PFSK-1 (cell line): Measurements from ENCODE around the gene ZNF619.

ENCODE experiments used
- FOXP2 ChIP-seq: optimal IDR thresholded peaks from 2 replicates; pipeline ENCODE3; 2011; ENCODE audit warnings: borderline replicate concordance, control low read depth, inconsistent platforms; ENCODE audit not compliant: insufficient read depth; ENCODE audit errors: extremely low read length, extremely low read depth
- POLR2AphosphoS5 ChIP-seq: IDR thresholded peaks from 2 replicates; pipeline ENCODE4 v1.6.1; 2012; ENCODE audit warnings: low read depth, mild to moderate bottlenecking, control low read depth, low read length, moderate library complexity
- SIN3A ChIP-seq: IDR thresholded peaks from 2 replicates; pipeline ENCODE4 v1.6.1; 2012; ENCODE audit warnings: mild to moderate bottlenecking, low read length, moderate library complexity, borderline replicate concordance; ENCODE audit not compliant: insufficient read depth
- TAF1 ChIP-seq: IDR thresholded peaks from 2 replicates; pipeline ENCODE4 v1.6.1; 2012; ENCODE audit warnings: low read length, control low read depth, borderline replicate concordance; ENCODE audit not compliant: insufficient read depth
- TF ChIP-seq, protein P1 (sequence below), 2 experiments: IDR thresholded peaks; 2 replicates each; pipeline versions ENCODE4 v1.6.1 to v1.8.0; 2011 to 2012; ENCODE audit warnings: low read depth in 2 of 2, low read length in 2 of 2, control low read depth in 1 of 2, inconsistent platforms in 1 of 2, mild to moderate bottlenecking in 1 of 2, moderate library complexity in 1 of 2; ENCODE audit not compliant: insufficient read depth in 1 of 2

Gene ZNF619

DNA sequence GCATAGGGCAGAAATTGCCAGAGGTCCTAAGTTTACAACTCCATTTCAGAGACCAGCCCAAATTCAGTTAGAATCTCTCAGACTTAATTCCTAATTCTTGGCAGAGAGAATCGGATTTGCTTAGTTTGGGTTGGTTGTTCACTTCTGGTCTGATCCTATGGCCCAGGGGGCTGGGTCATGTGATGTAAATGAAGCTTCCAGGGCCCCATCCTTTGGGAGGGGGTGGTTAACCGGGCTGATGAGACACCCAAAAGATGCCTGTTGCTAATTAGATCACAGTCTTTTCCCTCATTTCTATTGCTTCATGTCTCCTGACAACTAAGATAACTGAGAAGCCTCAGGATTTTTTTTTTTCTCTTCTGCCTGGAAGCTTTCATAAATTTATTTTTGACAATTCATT lies 17.8 kb downstream of the ZNF619 start:
- TF ChIP-seq POLR2AphosphoS5 (no peak), FOXP2 (no peak), TAF1 (no peak), SIN3A (no peak)
- TF ChIP-seq, protein P1, sequence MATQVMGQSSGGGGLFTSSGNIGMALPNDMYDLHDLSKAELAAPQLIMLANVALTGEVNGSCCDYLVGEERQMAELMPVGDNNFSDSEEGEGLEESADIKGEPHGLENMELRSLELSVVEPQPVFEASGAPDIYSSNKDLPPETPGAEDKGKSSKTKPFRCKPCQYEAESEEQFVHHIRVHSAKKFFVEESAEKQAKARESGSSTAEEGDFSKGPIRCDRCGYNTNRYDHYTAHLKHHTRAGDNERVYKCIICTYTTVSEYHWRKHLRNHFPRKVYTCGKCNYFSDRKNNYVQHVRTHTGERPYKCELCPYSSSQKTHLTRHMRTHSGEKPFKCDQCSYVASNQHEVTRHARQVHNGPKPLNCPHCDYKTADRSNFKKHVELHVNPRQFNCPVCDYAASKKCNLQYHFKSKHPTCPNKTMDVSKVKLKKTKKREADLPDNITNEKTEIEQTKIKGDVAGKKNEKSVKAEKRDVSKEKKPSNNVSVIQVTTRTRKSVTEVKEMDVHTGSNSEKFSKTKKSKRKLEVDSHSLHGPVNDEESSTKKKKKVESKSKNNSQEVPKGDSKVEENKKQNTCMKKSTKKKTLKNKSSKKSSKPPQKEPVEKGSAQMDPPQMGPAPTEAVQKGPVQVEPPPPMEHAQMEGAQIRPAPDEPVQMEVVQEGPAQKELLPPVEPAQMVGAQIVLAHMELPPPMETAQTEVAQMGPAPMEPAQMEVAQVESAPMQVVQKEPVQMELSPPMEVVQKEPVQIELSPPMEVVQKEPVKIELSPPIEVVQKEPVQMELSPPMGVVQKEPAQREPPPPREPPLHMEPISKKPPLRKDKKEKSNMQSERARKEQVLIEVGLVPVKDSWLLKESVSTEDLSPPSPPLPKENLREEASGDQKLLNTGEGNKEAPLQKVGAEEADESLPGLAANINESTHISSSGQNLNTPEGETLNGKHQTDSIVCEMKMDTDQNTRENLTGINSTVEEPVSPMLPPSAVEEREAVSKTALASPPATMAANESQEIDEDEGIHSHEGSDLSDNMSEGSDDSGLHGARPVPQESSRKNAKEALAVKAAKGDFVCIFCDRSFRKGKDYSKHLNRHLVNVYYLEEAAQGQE (IDR thresholded peaks at IDR 0.05; ENCODE audit: insufficient read depth in 1 of 2, low read depth in 2 of 2, low read length in 2 of 2) = no peak

GRCh38 chr3:40497288-40497687 lies 20.4 kb downstream of the ZNF619 start:
- TF ChIP-seq, protein P1 (IDR thresholded peaks at IDR 0.05; ENCODE audit: insufficient read depth in 1 of 2, low read depth in 2 of 2, low read length in 2 of 2) = no peak
- no peak for TF ChIP-seq POLR2AphosphoS5
- TF ChIP-seq TAF1 = no peak

GRCh38 chr3:40499952-40500351 lies 23.0 kb downstream of the ZNF619 start:
- TF ChIP-seq SIN3A = no peak
- TF ChIP-seq FOXP2 = no peak
- no peak for TF ChIP-seq TAF1
- TF ChIP-seq, protein P1 (IDR thresholded peaks at IDR 0.05; ENCODE audit: insufficient read depth in 1 of 2, low read depth in 2 of 2, low read length in 2 of 2) = no peak
- TF ChIP-seq POLR2AphosphoS5 = no peak

DNA sequence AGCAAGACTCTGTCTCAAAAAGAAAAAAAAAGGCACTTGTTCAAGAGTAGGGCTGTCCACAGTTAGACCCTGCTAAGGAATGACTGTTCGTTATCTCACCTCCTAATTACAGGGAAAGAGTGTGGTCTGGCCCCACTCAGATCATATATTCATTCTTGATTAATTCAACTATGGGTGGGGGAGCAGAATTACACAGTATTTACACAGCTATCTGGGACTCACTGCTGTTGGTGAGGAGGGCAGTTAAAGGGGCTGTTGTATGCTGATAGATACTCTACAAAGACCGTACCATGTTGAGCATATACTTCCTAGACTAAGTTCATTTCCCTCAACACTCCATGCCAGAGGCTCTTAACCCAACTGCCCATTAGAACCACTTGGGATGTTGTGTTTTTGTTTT lies 25.1 kb downstream of the ZNF619 start:
- no peak for TF ChIP-seq FOXP2
- TF ChIP-seq, protein P1 (IDR thresholded peaks at IDR 0.05; ENCODE audit: insufficient read depth in 1 of 2, low read depth in 2 of 2, low read length in 2 of 2) = no peak
- TF ChIP-seq TAF1 = no peak
- TF ChIP-seq POLR2AphosphoS5 = no peak
- no peak for TF ChIP-seq SIN3A

DNA sequence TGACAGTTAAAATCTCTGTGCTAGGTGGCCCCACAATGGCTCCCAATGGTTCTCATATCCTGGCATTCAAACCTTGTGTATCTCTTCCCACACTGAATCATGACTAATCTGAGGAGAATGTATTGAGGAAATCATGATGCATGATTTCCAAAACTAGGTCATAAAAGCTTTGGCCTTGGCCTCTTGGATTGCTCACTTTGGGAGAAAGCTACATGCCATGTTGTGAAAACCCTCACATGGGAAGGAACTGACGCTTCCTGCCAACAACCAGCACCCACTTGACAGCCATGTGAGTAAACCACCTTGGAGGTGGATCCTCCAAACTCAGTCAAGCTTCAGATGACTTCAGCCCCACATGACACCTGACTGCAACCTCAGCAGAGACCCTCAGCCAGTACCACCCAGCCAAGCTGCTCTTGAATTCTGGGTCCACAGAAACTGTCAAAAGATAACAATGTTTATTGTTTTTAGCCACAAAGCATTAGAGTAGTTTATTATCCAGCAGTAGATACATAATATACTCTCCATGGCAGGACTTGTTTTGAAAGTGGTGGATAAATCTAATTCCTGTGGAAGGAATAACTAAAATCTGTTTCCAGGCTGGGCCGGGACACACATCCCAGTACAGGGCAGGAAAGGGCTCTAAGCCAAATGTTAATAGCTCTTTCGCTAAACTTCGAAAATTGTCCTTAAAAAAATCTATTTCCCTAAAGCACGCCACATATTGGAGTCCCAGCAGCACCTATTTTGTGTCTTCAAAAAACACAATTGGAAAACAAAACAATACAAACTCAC lies 27.9 kb downstream of the ZNF619 start:
- TF ChIP-seq SIN3A (no peak), POLR2AphosphoS5 (no peak), FOXP2 (no peak), TAF1 (no peak)
- TF ChIP-seq, protein P1 (IDR thresholded peaks at IDR 0.05; ENCODE audit: insufficient read depth in 1 of 2, low read depth in 2 of 2, low read length in 2 of 2) = no peak
